WERI-Rb-1 (cell line): ENCODE data around the gene CDH4.

ENCODE experiments used
- DNase-seq: peaks from one replicate; pipeline ENCODE4 v3.0.0-alpha.2; 2020
- H3K27ac ChIP-seq: fragments of 250-450 bp; sonication (Bioruptor Pico); 2 replicates; pipeline ENCODE4 v1.5.1; 2020; ENCODE audit warnings: mild to moderate bottlenecking, moderate library complexity
- H3K27me3 ChIP-seq: fragments of 250-450 bp; sonication (Bioruptor Pico); 2 replicates; pipeline ENCODE4 v1.5.1; 2021; ENCODE audit warnings: mild to moderate bottlenecking, low read depth, moderate library complexity; ENCODE audit not compliant: insufficient read depth, severe bottlenecking
- H3K36me3 ChIP-seq: fragments of 250-450 bp; sonication (Bioruptor Pico); 2 replicates; pipeline ENCODE4 v1.5.1; 2020; ENCODE audit warnings: mild to moderate bottlenecking, moderate library complexity
- H3K4me3 ChIP-seq: 2 replicates; pipeline ENCODE4 v1.5.1; 2011; ENCODE audit warnings: low read depth, mild to moderate bottlenecking, control low read depth, low read length
- H3K9me3 ChIP-seq: fragments of 250-450 bp; sonication (Bioruptor Pico); 2 replicates; pipeline ENCODE4 v1.5.1; 2021; ENCODE audit warnings: mild to moderate bottlenecking, moderate library complexity; ENCODE audit not compliant: severe bottlenecking
- TF ChIP-seq, protein P1 (sequence below): IDR thresholded peaks from 2 replicates; pipeline ENCODE4 v1.5.1; 2011; ENCODE audit warnings: low read depth, mild to moderate bottlenecking, control low read depth, inconsistent platforms, low read length

CDH4 gene

DNA sequence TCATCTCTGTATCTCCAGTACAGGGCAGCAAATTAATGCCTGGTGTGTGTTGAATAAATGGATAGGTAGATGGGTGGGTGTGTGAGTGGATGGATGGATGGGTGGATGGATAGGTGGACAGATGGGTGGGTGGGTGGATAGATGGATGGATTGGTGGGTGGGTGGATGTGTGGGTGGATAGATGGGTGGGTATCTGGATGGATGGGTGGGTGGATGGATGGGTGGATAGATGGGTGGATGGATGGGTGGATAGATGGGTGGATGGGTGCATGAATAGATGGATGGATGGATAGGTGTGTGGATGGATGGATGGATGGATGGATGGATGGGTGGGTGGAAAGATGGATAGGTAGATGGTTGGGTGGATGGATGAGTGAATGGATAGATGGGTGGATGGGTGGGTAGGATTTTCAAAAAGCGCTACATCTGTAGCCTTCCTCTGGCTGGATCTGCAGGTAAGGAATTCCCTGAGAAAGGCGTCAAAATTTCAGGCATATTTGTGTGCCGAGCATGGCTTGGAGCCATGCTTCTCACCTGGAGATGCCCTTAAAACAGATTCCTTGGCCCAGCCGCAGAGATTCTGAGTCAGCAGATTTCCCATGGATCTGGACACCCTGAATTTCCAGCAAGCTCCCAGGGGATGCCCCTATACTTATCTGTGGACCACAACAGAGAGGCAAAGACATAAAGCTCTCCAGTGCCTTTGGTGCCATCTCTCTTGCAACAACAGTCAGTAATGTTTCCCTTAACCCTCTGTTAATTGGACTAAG, 177.6 kb downstream of the CDH4 start:
- Histone ChIP-seq H3K27me3 (peaks cover 73% of the 10 kb centered on the region), H3K4me3 (no peak overlapping the region), H3K27ac (no peak overlapping the region), H3K9me3 (no peaks in the 10 kb centered on the region), H3K36me3 (no peaks in the 10 kb centered on the region)
- TF ChIP-seq, protein P1, sequence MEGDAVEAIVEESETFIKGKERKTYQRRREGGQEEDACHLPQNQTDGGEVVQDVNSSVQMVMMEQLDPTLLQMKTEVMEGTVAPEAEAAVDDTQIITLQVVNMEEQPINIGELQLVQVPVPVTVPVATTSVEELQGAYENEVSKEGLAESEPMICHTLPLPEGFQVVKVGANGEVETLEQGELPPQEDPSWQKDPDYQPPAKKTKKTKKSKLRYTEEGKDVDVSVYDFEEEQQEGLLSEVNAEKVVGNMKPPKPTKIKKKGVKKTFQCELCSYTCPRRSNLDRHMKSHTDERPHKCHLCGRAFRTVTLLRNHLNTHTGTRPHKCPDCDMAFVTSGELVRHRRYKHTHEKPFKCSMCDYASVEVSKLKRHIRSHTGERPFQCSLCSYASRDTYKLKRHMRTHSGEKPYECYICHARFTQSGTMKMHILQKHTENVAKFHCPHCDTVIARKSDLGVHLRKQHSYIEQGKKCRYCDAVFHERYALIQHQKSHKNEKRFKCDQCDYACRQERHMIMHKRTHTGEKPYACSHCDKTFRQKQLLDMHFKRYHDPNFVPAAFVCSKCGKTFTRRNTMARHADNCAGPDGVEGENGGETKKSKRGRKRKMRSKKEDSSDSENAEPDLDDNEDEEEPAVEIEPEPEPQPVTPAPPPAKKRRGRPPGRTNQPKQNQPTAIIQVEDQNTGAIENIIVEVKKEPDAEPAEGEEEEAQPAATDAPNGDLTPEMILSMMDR, result no peak
- DNase-seq, result no peak

DNA sequence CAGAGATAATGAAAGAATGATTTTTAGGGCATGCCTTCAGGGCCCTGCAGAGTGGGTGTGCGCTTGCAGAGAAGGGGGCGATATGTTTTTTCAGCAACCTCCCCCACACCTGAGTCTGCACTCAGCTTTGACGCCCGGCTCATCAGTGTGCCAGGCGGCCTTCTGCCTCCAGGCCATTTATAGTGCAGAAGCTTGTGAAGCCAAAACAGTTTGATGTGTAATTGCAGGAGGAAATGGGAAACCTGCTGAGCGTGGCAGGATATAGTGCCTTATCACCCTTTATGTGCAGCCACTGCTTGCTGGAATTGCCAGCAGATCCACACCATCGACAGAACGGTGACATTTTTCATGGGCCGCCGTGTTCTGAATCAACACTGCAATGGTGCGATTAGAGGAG, 178.2 kb downstream of the CDH4 start:
- no peak for DNase-seq
- Histone ChIP-seq H3K36me3 (no peaks in the 10 kb centered on the region), H3K4me3 (no peak overlapping the region), H3K27ac (no peak overlapping the region), H3K9me3 (no peaks in the 10 kb centered on the region), H3K27me3 (peaks cover 73% of the 10 kb centered on the region)
- TF ChIP-seq, protein P1, result no peak

DNA sequence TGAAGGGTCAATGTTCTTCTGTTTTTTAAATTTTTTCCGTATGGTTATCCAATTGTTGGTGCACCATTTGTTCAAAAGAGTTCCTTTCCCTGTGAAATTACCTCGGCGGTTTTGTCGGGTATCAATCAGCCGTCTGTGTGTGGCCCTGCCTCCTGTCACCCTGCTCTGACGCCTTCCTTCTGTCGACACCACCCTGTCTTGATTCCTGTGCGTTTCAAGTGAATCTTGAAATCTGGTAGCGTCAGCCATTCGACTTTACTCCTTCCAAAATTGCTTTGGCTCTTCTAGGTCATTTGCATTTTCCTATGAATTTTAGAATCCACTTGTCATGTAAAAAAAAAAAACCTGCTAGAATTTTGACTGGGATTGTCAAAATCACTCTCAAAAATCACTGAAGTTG, 181.1 kb downstream of the CDH4 start:
- no peak overlapping the region for H3K27ac ChIP-seq
- no peaks in the 10 kb centered on the region for H3K9me3 ChIP-seq
- H3K4me3 ChIP-seq, result no peak overlapping the region
- no peaks in the 10 kb centered on the region for H3K36me3 ChIP-seq
- no peak for DNase-seq
- TF ChIP-seq, protein P1, result no peak
- peaks cover 79% of the 10 kb centered on the region for H3K27me3 ChIP-seq

DNA sequence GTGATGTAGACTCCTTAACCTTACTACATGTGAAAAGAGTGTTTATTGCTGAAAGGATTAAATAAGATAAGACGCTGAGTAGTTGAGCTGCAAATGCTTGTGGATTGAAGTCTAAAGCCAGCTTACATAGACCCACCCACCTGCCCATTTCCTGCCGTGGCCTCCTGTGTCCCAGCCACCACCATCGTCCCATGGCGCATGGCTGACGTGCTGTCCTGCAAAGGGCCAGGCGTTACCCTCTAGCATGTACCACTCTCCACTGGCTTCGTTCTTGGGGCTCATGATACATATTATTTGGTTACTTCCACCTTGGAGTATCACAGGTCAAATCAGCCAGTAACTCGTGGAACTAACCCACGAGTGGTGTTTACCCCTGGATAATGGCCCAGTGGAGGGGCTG, 181.8 kb downstream of the CDH4 start:
- no peaks in the 10 kb centered on the region for H3K9me3 ChIP-seq
- DNase-seq, result no peak
- no peaks in the 10 kb centered on the region for H3K36me3 ChIP-seq
- H3K27ac ChIP-seq, result no peak overlapping the region
- TF ChIP-seq, protein P1, result no peak
- peaks cover 76% of the 10 kb centered on the region for H3K27me3 ChIP-seq
- H3K4me3 ChIP-seq, result no peak overlapping the region

DNA sequence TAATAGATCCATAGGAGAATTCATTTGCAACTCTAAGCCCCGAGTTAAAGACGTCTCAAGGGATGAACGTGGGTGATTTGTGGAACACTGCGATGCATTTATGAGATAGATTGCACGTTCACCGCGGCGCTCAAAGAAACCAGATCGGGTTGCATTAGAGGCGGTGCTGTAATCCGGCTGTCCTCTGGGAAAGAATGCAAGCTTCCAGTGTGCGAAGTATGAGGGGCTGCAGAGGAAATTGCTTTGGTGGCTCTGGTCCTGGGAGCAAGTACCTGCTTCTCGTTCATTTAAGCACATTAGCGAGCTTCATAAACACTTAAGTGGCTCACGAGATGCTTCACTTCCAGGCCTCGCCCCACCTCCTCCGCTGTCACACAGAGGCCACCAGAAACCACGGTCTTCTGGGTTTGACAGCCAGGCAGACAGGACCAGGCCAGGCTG, 182.3 kb downstream of the CDH4 start:
- H3K27me3 ChIP-seq, result peaks cover 75% of the 10 kb centered on the region
- DNase-seq, result no peak
- no peaks in the 10 kb centered on the region for H3K36me3 ChIP-seq
- TF ChIP-seq, protein P1, result no peak
- no peak overlapping the region for H3K27ac ChIP-seq
- H3K9me3 ChIP-seq, result no peaks in the 10 kb centered on the region
- H3K4me3 ChIP-seq, result no peak overlapping the region
